CD4-positive, alpha-beta T cell (primary cell): ENCODE results near the gene PTPRT. TPM values are rescaled to one million over a fixed set of nuclear protein-coding genes. Genes with fewer than 3 reads are reported as not detected.

Experiments used
- ATAC-seq: fragments of 200-7000 bp; cut with Tn5 transposase; one replicate; pipeline ENCODE4 v1.10.0; 2022; ENCODE audit warnings: mild to moderate bottlenecking; ENCODE audit not compliant: poor library complexity
- CTCF ChIA-PET: fragments of 350-600 bp; sonication (Branson Sonifier 250); formaldehyde crosslinking; loops from one replicate; lab custom pipeline; 2021; ENCODE audit warnings: antibody characterized with exemption, inconsistent platforms; lab: Charles Lee
- POLR2A ChIA-PET: fragments of 350-600 bp; sonication (Branson Sonifier 250); formaldehyde crosslinking; loops from one replicate; lab custom pipeline; 2021; ENCODE audit warnings: antibody characterized with exemption, inconsistent platforms; lab: Charles Lee
- DNase-seq, 14 experiments: peaks; one replicate each; pipeline ENCODE4 v3.0.0-alpha.2; 2013 to 2020; ENCODE audit warnings: mixed read lengths in 2 of 14
- H3K27ac ChIP-seq, 2 donors: one replicate each; pipeline versions ENCODE4 v1.5.1 to v1.7.0; 2013; ENCODE audit warnings: low read length in 2 of 2, low read depth in 1 of 2, mild to moderate bottlenecking in 1 of 2
- H3K27me3 ChIP-seq, 2 experiments: 1 replicate in 1 of 2; 2 replicates in 1 of 2; pipeline versions ENCODE4 v1.6.1 to v1.7.0; 2013; ENCODE audit warnings: low read length in 2 of 2, control low read depth in 1 of 2, mild to moderate bottlenecking in 1 of 2, moderate library complexity in 1 of 2; ENCODE audit not compliant: insufficient read depth in 2 of 2, control insufficient read depth in 1 of 2
- H3K36me3 ChIP-seq: one replicate; pipeline ENCODE4 v1.6.1; 2013; ENCODE audit warnings: low read length, control low read depth; ENCODE audit not compliant: insufficient read depth
- H3K4me1 ChIP-seq: one replicate; pipeline ENCODE4 v1.6.1; 2013; ENCODE audit warnings: low read length, control low read depth; ENCODE audit not compliant: insufficient read depth
- H3K4me3 ChIP-seq: one replicate; pipeline ENCODE4 v1.5.1; 2013; ENCODE audit warnings: mild to moderate bottlenecking, low read length, moderate library complexity
- H3K9me3 ChIP-seq, 2 experiments: 1 replicate in 1 of 2; 2 replicates in 1 of 2; pipeline versions ENCODE4 v1.6.1 to v1.7.0; 2013; ENCODE audit warnings: low read length in 2 of 2, mild to moderate bottlenecking in 2 of 2, control low read depth in 1 of 2, moderate library complexity in 1 of 2; ENCODE audit not compliant: control insufficient read depth in 1 of 2, insufficient read depth in 1 of 2
- H3K27ac Mint-ChIP-seq: one replicate; pipeline ENCODE4 v1.8.0; 2020; ENCODE audit warnings: mixed read lengths
- H3K27me3 Mint-ChIP-seq: one replicate; pipeline ENCODE4 v1.8.0; 2021; ENCODE audit warnings: mixed read lengths
- H3K36me3 Mint-ChIP-seq: one replicate; pipeline ENCODE4 v1.8.0; 2021; ENCODE audit warnings: low read depth, mixed read lengths
- H3K4me1 Mint-ChIP-seq: one replicate; pipeline ENCODE4 v1.8.0; 2021; ENCODE audit warnings: low read depth, mixed read lengths
- H3K4me3 Mint-ChIP-seq: one replicate; pipeline ENCODE4 v1.8.0; 2020; ENCODE audit warnings: mild to moderate bottlenecking, mixed read lengths
- H3K9me3 Mint-ChIP-seq: one replicate; pipeline ENCODE4 v1.8.0; 2020; ENCODE audit warnings: mixed read lengths
- intact Hi-C, 2 experiments: fragments of 100-400 bp; cut with DNase I in 1 of 2; cut with micrococcal nuclease in 1 of 2; formaldehyde crosslinking; loops; one replicate each; pipeline versions ENCODE4 v1.15.1 to v1.9.0; 2023 to 2025; cut with DNase I, micrococcal nuclease
- total RNA-seq, 174 experiments: library from RNA in 2 of 174; stranded (reverse) in 2 of 174; gene quantifications; one replicate each; pipeline ENCODE4 v1.2.3 and lab custom pipeline; 2021 to 2026
- TF ChIP-seq, protein P1 (sequence below): fragments of 200-600 bp; IDR thresholded peaks from one replicate; pipeline ENCODE4 v1.8.0; 2022; ENCODE audit warnings: antibody characterized with exemption, mild to moderate bottlenecking

Gene PTPRT
- total RNA-seq, 2 experiments from 2014 or later = not detected

- TF ChIP-seq, protein P1, sequence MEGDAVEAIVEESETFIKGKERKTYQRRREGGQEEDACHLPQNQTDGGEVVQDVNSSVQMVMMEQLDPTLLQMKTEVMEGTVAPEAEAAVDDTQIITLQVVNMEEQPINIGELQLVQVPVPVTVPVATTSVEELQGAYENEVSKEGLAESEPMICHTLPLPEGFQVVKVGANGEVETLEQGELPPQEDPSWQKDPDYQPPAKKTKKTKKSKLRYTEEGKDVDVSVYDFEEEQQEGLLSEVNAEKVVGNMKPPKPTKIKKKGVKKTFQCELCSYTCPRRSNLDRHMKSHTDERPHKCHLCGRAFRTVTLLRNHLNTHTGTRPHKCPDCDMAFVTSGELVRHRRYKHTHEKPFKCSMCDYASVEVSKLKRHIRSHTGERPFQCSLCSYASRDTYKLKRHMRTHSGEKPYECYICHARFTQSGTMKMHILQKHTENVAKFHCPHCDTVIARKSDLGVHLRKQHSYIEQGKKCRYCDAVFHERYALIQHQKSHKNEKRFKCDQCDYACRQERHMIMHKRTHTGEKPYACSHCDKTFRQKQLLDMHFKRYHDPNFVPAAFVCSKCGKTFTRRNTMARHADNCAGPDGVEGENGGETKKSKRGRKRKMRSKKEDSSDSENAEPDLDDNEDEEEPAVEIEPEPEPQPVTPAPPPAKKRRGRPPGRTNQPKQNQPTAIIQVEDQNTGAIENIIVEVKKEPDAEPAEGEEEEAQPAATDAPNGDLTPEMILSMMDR = no peak
- Histone ChIP-seq H3K27ac (no peak overlapping the region), H3K4me3 (no peak overlapping the region), H3K36me3 (no peaks in the 10 kb centered on the region), H3K27me3 (peaks cover 24 to 29% of the 10 kb centered on the region in 2 experiments), H3K9me3 (peaks cover 0 to 13% of the 10 kb centered on the region in 2 experiments), H3K4me1 (peaks cover 8% of the 10 kb centered on the region)
- no peaks in the 10 kb centered on the region for H3K9me3 Mint-ChIP-seq
- H3K27ac Mint-ChIP-seq = no peak overlapping the region
- POLR2A ChIA-PET = no interaction called here
- H3K4me1 Mint-ChIP-seq = peaks cover 11% of the 10 kb centered on the region
- H3K4me3 Mint-ChIP-seq = no peak overlapping the region
- CTCF ChIA-PET = no interaction called here
- ATAC-seq (no peak), DNase-seq (no peak)
- no peaks in the 10 kb centered on the region for H3K36me3 Mint-ChIP-seq
- intact Hi-C loops = no loop called here
- peaks cover 61% of the 10 kb centered on the region for H3K27me3 Mint-ChIP-seq
These were observed 737 bp upstream of the PTPRT start for GRCh38 chr20:43190332-43190953.

- Histone ChIP-seq H3K4me1 (peaks cover 8% of the 10 kb centered on the region), H3K4me3 (no peak overlapping the region), H3K36me3 (no peaks in the 10 kb centered on the region), H3K27me3 (peaks cover 24 to 31% of the 10 kb centered on the region in 2 experiments), H3K27ac (no peak overlapping the region), H3K9me3 (peaks cover 0 to 13% of the 10 kb centered on the region in 2 experiments)
- Mint-ChIP-seq H3K27me3 (peaks cover 70% of the 10 kb centered on the region), H3K36me3 (no peaks in the 10 kb centered on the region), H3K4me1 (peaks cover 11% of the 10 kb centered on the region), H3K27ac (no peak overlapping the region), H3K4me3 (no peak overlapping the region), H3K9me3 (no peaks in the 10 kb centered on the region)
- POLR2A ChIA-PET = no interaction called here
- no peak for DNase-seq
- TF ChIP-seq, protein P1 = no peak
- CTCF ChIA-PET = no interaction called here
- ATAC-seq = no peak
- intact Hi-C loops = loop anchor here (5.0 to 10.0 kb wide), 2 partner anchors 1452 to 1494 kb away; no protein-coding TSS in a partner anchor
These were observed 699 bp downstream of the PTPRT start for GRCh38 chr20:43188861-43189553.

DNA sequence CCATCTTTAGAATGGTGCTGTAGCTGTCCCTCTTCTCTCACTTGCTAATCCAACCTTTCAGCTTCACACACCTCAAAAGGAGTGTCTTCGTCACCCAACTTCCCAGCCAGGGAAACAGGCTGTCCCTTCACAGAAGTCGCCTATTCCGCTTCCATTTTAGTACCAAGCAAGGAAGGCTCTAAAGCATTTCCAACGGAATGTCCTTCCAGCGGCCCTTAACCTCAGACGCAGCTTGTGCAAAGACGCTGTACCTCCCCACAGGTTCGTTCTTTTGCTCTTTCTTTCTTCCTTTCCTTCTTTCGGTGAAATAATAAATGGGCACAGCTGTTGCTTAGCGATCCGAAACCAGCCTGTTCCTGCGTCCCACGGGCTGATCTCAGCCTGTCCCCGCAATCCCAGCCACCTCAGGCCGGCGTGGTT lies 1.5 kb downstream of the PTPRT start:
- Mint-ChIP-seq H3K27me3 (peaks cover 70% of the 10 kb centered on the region), H3K27ac (no peak overlapping the region), H3K4me1 (peaks cover 11% of the 10 kb centered on the region), H3K36me3 (no peaks in the 10 kb centered on the region), H3K9me3 (no peaks in the 10 kb centered on the region), H3K4me3 (no peak overlapping the region)
- Histone ChIP-seq H3K36me3 (no peaks in the 10 kb centered on the region), H3K27me3 (peaks cover 24 to 31% of the 10 kb centered on the region in 2 experiments), H3K4me3 (no peak overlapping the region), H3K9me3 (peaks cover 0 to 13% of the 10 kb centered on the region in 2 experiments), H3K27ac (no peak overlapping the region), H3K4me1 (peaks cover 8% of the 10 kb centered on the region)
- intact Hi-C loops = loop anchor here (5.0 to 10.0 kb wide), 2 partner anchors 1451 to 1493 kb away; no protein-coding TSS in a partner anchor
- ATAC-seq = no peak
- ChIA-PET CTCF (interaction anchor here (0.9 kb wide), 1 partner anchor 12 kb away, joined by 3 read pairs; no protein-coding TSS in a partner anchor), POLR2A (no interaction called here)
- no peak for DNase-seq
- TF ChIP-seq, protein P1 = no peak
